DND-41 (cell line): ENCODE measurements around the gene NR0B2.

Experiments
- CTCF ChIP-seq: IDR thresholded peaks from 2 replicates; pipeline ENCODE4 v1.5.1; 2012; ENCODE audit warnings: borderline replicate concordance, low read length, moderate library complexity, mild to moderate bottlenecking; ENCODE audit not compliant: poor library complexity, severe bottlenecking; ENCODE audit errors: extremely low read depth
- EZH2 ChIP-seq: IDR thresholded peaks from 3 replicates; pipeline ENCODE4 v1.6.1; 2012; ENCODE audit warnings: borderline replicate concordance, low read depth, mild to moderate bottlenecking, moderate library complexity, low read length, inconsistent platforms; ENCODE audit not compliant: severe bottlenecking

GRCh38 chr1:26945728-26946127 lies 32.0 kb upstream of the NR0B2 start:
- no peak for TF ChIP-seq CTCF
- TF ChIP-seq EZH2 = no peak
